HG02884 (cell line): ENCODE results near the gene C19orf12.
"Not testable (repeated sequence)": the region's sequence is repeated elsewhere in the genome, so short reads cannot be mapped to it uniquely, and the experiment has no call there.

Experiments used
- ATAC-seq: cut with Tn5 transposase; IDR thresholded peaks from one replicate; pipeline ENCODE4 v1.9.1; 2021; ENCODE audit warnings: mild to moderate bottlenecking, moderate library complexity; ENCODE audit not compliant: unreplicated experiment

Gene C19orf12

DNA sequence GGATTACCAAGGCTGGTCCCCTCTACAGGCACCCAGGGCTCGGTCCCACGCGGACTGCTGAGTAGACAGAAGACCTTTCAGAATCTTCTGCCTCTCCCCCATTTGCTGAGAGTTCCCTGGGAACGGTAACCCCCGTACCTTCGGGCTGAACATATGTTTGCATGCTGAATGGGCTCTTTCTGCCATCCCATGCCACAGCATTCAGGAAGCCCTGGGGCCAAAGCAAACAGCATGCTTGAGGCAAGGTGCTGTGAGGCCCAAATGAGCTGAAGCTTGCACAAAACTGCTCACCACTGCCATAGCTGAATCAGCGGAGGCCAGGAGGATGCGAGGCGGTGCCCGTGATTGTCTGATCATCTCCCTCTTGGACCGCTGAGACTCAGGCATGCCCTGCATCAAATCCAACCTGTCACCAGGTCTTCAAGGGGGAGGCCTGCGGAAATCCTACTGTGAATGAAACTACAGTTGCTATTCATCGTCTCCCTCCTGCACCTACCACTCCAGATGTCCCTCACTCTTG lies 16.3 kb upstream of the C19orf12 start:
- ATAC-seq = no peak

DNA sequence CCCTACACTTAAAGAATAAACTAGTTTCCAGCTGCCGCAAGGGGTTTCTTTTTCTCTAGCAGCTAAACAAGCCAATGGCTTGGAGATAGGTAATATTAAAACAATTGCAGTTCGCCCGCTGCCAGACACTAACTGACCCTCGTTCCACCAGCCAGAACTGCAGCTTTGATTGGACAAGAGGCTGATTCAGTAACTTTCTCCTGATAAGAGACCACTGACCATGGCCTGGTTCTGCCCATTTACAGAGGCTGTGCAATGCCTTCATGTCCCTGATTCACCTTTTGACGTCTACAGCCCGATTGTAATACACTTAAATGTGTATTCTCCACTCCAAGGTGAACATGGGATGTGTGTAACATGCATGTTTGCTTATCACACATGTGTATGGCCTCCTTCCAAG lies 12.8 kb upstream of the C19orf12 start:
- ATAC-seq = no peak

DNA sequence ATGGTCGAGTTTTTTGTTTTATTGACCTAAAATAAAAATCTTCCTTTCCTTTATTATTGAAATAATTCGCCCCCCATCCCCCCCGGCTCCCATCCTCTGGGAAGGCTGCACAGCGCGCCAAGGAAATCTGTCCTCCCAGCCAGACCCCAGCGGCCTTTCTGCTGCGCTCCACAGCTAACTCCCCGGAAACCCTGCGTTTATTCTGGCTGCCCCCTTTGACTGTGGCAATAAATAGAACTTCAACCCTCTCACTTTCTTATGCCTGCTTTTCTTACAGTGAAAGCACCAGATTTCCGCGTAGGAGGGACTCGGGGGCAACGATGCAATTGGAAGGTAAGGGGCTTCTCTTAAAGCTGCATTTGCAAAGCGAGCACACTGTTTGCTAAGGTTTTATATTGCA lies 9.7 kb upstream of the C19orf12 start:
- ATAC-seq = no peak

DNA sequence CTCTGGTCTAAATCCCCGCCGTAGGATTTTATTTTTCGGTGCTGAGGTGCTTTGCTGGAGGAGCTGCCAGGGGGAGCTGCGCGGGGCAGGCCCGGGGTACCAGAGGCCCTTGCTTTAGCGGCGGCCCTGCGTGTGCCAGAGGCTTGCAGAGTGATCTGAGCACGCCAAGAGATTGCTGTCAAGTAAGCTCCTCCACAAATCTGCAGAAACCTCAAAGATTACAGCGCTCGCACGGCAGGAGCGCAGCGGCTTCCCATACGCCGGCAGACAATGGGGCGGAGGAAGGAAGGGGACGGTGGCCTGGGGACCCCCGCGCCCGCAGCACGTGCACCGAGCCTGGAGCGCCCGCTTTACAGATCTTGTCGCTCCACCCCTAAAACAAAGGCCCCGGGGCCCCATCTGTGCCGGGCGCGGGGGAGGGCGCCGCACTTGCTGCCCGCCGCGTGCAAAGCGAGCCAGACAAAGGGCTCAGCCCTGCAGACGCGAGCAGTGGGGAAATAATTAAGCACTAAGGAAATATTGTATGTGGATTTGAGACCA lies 9.1 kb upstream of the C19orf12 start:
- no peak for ATAC-seq

DNA sequence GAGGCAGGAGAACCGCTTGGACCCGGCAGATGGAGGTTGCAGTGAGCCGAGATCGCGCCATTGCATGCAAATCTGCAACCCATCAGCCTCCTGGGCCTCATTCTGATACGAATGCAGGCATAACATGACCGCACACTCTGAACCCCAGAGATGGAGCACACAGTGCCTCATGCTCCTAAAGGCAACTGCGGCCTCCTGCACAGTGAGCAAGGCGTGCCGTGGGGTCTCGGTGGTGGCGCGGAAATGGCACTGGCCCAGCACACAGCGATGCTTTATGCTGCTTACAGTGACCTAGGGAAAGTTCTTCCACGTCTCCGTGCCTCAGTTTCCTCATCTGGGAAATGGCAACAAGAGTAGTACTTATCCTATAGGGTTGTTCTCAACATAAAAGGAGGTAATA lies 2.0 kb upstream of the C19orf12 start:
- ATAC-seq = no peak

DNA sequence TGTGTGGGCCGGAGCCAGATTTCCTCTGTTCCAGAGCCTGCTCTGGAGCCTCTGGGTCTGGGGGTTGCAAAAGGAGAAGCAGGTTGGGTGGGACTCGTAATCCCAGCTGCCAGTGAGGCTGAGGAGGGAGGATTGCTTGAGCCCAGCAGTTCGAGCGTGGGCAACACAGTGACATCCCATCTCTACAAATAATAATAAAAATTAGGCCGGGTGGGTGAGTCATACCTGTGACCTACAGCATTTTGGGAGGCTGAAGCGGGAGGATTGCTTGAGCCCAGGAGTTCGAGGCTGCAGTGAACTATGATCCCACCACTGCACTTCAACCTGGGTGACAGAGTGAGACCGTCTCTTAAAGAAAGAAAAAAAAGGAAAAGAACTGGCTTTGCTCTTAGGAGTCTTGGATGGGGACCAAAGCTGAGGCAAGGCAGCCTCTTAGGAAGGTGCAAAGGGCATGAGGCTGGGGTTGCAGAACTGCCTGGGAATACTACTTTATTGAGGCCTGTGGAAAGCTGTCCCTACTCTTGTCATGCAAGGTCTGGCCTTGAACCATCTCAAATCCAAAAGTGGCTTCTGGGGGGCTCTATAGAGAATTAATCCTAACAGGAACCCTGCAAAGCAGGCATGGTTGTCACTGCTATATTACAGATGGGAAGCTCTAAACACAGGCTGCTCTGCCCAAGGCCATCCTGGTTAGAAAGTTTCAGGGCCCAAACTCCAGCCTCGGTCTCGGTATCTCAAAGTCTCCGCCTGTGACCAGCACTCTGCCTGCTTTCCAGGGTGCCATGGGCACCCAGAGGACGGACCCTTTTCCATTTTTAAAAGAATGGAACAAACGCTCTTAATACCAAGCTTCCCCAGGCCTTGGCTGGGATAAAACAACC lies 880 bp upstream of the C19orf12 start:
- ATAC-seq = no peak

DNA sequence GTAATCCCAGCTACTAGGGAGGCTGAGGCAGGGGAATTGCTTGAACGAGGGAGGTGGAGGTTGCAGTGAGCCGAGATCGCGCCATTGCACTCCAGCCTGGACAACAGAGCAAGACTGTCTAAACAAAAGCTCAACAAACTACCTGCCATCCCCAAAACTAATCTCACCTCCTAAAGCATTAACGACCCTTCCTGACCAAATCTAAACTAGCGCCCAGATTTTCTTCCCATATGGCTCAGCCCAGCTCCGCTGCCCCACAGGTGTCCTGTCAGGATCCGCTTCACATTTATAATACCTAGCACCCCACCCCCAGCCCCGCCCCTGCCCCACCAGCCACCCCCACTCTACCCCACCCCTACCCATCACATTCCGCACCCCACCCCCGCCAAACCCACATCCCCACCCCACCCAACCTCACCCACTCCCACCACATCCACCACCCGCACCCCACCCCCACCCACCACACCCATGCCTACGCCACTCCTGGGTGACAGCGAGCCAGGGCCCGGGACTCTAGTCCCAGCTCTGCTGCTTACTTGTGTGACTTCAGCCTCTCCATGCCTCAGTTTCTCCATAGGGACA lies 599 bp downstream of the C19orf12 start:
- ATAC-seq = peak; percentile 5

DNA sequence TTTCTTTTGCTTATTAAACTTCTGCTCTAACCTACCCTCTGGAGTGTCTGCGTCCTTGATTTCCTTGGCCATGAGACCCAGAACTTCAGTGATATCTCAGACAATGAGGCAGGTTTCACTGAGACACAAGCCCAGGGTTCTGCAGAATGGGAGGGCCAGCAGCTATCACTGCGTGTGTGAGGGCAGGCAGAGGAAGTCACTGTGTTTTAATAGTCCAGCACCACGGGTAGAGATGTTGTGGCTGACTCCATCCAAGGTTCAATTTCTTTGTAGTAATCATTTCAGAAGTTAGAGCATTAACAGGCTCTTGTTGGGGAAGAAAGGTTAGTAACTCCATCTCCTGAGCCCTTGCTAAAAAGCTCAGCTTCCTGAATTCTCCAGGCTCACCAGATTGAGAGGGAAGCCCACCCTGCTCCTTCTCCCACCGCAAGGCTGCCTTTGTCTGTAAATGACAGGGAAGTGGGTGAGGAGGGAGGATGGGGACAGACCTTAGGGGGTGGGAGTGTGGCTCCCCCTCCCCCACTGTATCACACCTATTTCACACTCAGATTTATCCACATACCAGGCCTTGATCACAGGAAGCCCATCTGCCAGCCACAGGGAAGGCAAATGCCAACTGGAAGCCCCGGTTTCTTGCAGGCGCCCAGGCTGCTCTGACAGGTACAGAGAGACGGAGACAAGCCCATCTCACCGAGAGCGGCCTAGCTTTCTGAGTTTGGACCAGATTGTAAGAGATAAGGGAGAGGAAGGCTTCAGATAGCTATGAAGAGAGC lies 2.1 kb downstream of the C19orf12 start:
- ATAC-seq = no peak

DNA sequence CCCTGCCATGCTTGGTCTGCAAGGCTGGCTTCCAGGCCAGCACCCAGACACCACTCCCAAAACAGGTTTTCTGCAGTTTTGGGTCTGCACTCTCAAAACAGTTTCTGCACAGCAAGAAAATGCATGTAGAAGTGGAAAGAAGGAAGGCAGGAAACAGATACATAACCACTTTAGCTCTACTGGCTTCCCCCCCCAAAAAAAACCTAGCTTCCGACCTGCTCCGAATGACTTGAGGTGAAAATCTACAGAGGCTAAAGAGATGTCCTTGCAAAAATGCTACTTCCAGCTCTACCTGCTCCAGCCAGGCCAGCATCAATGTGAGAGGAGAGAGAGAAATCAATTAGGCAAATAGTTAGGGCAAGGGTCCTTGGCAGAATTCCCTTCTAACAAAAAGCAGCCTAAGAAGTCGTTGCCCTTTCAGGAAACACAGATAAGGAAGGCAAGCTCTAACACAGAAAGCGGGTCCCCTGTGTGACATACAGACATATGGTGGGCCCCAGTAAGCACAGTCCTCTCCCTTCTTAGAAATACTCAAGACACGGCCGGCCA lies 3.4 kb downstream of the C19orf12 start:
- ATAC-seq = no peak

DNA sequence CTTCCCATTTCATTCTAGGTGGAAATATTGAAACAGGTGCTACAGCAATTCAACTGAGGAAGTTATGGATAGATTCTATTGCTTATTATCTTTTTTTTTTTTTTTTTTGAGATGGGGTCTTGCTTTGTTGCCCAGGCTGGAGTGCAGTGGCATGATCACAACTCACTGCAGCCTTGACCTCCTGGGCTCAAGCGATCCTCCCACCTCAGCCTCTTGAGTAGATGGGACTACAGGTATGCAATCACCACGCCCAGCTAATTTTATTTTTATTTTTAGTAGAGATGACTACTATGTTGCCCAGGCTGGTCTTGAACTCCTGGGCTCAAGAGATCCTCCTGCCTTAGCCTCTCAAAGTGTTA lies 5.6 kb downstream of the C19orf12 start:
- not testable (repeated sequence) for ATAC-seq

DNA sequence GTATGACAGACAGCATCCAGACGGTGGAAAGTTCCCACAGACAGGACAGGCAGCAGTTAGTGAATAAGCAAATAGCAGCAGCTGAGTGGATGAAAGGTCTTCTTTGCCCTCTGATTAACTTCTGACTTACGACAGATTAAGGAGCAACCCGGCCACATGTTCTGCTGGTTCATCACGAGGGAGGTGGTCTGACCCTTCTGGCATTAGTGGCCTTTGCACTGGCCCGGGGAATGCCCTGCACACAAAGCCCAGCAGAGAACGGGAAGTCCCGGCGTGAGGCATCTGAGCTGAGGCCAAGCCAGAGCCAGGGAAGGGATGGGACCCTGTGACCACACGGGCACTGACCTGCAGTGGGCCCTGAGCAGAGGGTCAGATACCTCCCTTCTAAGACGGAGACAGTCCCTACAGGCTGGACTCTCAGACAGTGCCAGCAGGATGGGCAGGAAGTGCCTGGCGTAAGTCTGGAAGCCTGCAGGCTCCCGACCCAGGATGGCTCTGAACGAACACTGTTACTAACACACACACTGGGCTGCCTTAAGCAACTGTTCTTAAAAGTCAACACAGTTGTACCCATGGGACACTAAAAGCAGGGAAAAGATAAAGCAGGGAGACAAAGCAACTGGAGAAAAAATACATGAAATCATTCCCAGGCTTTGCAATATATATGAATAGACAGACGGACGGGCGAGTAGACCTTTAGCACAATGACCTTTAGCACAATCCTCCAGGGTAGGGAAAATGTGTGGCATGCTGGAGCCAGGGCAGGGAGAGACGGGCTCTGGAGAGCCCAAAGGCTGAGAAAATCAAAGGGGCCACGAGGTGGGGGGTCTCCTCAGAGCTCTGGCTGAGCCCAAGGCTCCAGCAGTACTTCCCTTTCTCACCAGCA lies 6.3 kb downstream of the C19orf12 start:
- ATAC-seq = no peak

DNA sequence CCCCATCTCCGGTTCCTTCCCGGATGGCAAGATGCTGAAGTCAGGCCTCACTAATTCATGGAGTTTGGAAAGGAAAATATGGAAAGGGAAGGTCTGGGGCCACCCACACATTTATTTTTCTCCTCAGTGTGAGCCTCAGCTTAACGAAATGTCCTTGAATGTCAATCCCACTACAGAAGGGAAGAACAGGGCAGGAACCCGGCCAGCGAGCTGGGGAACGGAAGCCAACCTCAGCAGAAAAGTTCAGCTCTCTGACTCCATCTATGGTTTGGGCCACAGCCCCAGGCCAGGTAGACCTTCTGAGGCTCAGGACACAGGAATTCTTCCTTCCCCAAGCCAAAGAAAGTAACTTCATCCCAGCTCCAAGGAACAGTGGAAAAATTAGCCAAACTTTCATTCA lies 8.4 kb downstream of the C19orf12 start:
- no peak for ATAC-seq

DNA sequence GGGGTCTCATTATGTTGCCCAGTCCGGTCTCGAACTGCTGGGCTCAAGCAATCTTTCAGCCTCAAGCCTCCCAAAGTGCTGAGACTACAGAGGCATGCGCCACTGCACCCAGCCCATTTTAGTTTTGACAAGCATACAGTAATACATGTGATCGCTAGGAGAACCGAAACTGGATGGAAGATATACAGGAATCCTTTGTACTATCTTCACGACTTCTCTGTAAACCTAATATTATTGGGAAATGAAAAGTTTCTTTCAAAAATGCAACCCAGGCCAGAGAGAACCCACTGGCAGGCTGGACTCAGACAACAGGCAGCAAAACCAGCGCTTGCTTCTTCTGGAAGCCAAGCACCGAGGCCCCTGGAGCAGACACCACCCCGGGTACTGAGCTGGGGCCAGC lies 9.4 kb downstream of the C19orf12 start:
- ATAC-seq = no peak

DNA sequence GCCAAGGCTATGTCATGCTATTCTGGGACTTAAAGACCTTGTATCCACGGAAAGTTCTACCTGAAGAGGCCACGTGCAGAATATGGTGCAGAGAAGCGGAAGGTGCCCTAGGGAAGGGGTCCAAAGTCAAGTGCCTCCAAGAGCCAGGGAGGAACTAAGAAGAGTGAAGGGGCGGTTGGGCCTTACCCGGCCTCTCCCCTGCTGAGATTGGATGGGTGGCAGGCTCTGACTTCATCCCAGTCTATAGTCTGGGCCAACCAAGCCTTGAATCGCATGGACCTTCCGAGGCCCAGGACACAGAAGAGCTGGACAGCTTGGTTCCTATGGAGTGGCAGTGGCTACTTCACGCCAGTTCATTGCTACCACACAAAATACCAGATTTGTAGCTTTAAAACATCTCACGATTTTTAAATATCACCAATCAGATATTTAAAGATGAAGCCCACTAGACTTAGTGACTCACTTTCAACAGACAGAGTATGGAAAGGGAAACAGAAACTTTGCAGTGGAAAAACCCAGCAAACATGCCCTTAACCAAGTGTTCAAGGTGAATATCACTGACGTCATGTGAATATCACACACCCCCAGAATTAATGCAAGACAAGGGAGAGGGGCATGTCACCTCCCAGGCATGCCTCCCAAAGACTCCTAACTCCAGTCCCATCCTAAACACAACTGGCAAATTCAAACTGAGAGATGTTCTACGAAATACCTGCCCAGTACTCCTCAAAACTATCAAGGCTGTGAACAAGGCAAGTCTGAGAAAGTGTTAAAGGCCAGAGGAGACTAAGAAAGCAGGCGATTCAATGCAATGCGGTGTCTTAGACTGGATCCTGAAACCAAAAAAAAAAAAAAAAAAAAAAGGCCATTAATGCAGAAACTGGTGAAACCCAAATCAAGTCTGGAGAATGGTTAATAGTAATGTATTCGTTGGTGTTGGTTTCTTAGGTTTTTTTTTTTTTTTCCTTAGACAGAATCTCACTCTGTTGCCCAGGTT lies 10.2 kb downstream of the C19orf12 start:
- ATAC-seq = no peak

DNA sequence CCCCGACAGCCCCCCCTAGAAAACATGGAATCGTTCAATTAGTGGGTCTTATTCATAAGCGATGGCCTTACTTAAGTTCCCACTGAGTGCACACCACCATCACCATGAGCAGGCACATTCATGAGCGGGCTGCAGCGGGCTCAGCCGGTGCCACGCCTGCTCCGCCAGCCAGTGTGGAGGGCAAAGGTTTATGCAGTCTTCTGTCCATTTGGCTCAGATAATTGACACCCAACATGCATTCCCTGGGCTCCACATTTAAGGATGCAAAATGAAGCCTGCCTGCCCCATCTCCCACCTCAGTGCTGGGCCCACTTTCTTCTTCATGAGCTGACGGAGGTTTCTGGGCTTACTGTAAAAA lies 12.1 kb downstream of the C19orf12 start:
- ATAC-seq = no peak

DNA sequence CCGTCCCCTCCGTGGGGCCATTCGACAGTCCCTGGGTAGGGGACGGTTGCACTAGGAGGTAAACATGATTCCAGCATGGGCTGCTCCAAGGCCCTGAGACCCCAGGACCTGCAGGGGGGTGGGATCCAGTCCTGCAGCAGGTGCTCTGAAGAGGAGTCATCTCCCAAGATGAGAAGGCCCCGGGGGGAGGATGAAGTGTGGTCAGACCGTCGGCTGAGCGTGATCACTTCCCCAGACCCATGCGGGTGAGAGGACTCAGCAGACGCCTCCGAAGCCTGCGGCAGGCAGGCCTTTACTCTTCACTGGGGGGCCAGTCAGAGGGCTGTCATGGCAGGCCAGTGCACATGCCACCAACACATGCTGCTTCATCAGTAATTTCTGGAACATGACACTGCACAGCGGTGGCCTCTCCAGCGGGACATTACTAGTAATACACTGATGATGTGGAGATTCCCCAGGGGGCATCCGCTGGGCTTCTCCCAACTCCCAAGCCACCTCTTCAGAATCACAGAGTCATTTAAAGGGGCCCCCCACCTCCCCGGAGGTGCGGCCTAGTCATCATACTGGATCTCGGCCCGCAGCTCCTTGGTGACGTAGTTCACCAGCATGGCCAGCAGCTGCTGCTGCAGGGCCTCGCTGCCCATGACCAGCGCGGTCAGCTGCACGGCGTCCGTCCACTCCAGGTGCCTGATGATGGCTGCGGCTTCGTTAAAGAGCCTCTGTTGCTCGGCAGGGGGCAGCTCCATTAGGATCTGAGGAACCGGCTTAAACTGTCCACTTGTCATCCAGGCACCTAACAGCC lies 12.7 kb downstream of the C19orf12 start:
- ATAC-seq = no peak

DNA sequence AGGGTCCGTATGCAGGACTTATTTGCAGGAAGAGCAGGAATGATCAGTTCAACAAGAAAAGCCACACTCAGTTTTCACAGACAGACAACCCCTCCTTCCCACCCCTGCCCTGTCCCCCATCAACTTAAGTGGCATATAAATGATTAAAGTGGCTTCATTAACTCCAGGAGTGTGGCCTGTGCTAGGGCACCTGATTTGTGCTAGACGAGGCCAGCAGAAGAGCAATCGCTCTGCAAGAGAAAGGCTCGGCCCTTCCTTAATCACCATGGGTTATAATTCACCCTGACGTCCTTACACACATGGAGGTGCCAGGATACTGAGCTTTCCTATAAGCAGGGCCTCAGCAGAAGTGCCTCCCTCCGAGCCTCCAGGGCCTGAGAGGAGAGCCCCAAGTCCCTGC lies 14.6 kb downstream of the C19orf12 start:
- no peak for ATAC-seq

DNA sequence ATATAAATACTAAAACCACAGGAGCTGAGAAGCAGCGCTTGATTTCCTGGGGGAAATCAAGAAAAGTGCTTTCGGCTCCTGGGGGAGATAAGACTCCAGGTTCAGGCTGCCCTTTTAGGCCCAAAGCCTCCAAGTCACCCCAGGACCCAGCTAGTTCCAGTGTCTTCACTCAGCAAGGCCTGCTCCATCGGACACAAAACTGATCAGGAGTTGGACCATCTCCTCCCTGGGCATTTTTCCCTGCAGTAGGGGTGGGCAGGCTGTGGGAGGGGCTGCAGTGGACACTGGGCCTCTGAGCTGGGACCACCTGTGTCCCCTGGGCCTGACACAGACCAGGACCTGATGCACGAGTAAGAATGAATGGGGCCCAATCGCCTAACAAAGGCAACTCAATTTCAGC lies 15.2 kb downstream of the C19orf12 start:
- no peak for ATAC-seq
